ENCODE results near the gene EVA1A. TPM values are rescaled to one million over a fixed set of nuclear protein-coding genes. Genes with fewer than 3 reads are reported as not detected.

Gene EVA1A
- polyA plus RNA-seq, 3 donors = not detected

DNA sequence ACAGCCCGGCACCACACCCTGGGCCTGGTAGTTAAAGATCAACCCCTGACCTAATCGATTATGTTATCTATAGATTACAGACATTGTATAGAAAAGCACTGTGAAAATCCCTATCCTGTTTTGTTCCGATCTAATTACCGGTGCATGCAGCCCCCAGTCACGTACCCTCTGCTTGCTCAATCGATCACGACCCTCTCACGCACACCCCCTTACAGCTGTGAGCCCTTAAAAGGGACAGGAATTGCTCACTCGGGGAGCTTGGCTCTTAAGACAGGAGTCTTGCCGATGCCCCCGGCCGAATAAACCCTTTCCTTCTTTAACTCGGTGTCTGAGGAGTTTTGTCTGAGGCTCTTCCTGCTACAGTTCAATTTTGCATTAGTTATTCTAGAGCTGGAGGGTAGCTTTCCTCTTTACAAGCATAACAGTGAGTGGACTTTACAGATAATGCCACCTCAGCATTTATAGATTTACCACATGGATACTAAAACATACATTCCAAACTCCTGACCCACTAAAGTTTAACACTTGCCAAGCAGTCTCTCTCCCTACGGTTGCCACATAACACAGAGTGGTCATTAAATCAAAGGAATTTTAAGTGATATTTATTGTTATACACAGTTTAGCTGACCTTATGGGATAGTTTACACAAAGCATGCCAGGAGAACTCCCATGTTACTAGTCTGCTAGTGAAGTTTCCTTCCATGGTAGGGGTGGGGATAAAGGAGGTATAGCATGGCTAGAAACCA, 101.0 kb downstream of the EVA1A start:
- no peaks in the 10 kb centered on the region for H3K36me3 Mint-ChIP-seq
- no peaks in the 10 kb centered on the region for H3K4me1 Mint-ChIP-seq
- Histone ChIP-seq H3K4me3 (replicated peaks in 1 of 3; ENCODE audit: low read depth in 2 of 3, low read length in 3 of 3) (no peak overlapping the region), H3K4me1 (ENCODE audit: control insufficient read depth in 1 of 2, insufficient read depth in 2 of 2, low read length in 2 of 2) (no peaks in the 10 kb centered on the region), H4K20me1 (ENCODE audit: insufficient read depth, low read length) (no peaks in the 10 kb centered on the region), H3K36me3 (replicated peaks in 1 of 2; ENCODE audit: control insufficient read depth in 1 of 2, insufficient read depth in 2 of 2, low read length in 2 of 2) (no peaks in the 10 kb centered on the region), H3K9me3 (replicated peaks in 1 of 2; ENCODE audit: control insufficient read depth in 1 of 2, insufficient read depth in 1 of 2, low read length in 2 of 2) (no peaks in the 10 kb centered on the region), H3K4me2 (replicated peaks; ENCODE audit: extremely low read depth, low read length, poor library complexity, severe bottlenecking) (no peak overlapping the region), H2AFZ (ENCODE audit: insufficient read depth, low read depth, low read length, poor library complexity, severe bottlenecking) (no peak overlapping the region), H3K27me3 (ENCODE audit: control insufficient read depth in 2 of 2, insufficient read depth in 2 of 2, low read length in 2 of 2) (peaks cover 0 to 2% of the 10 kb centered on the region in 2 donors), H3K27ac (ENCODE audit: low read depth in 1 of 2, low read length in 2 of 2) (no peak overlapping the region), H3K79me2 (ENCODE audit: insufficient read depth, low read length) (no peaks in the 10 kb centered on the region), H3K9ac (ENCODE audit: insufficient read depth, low read length, poor library complexity, severe bottlenecking) (no peak overlapping the region)
- no peak for TF ChIP-seq CTCF (IDR thresholded peaks at IDR 0.05)
- DNase-seq = no peak
- peaks cover 5 to 13% (median 8%) of the 10 kb centered on the region in 3 donors for H3K27me3 Mint-ChIP-seq (ENCODE audit: low read depth in 3 of 3)
- no CpG with 5 or more reads among the region's 14 CpGs for whole genome bisulfite sequencing (ENCODE audit: insufficient coverage)
- no peak overlapping the region for H3K4me3 Mint-ChIP-seq
- H3K27ac Mint-ChIP-seq = no peak overlapping the region
- H3K9me3 Mint-ChIP-seq = peaks cover 0 to 1% (median 0%) of the 10 kb centered on the region in 7 donors
- intact Hi-C loops (cut with micrococcal nuclease) = no loop called here

GRCh38 chr2:75458201-75458600, 102.5 kb downstream of the EVA1A start:
- Histone ChIP-seq H3K9me3 (replicated peaks in 1 of 2; ENCODE audit: control insufficient read depth in 1 of 2, insufficient read depth in 1 of 2, low read length in 2 of 2) (no peaks in the 10 kb centered on the region), H4K20me1 (ENCODE audit: insufficient read depth, low read length) (no peaks in the 10 kb centered on the region), H3K4me3 (replicated peaks in 1 of 3; ENCODE audit: low read depth in 2 of 3, low read length in 3 of 3) (no peak overlapping the region), H3K27me3 (ENCODE audit: control insufficient read depth in 2 of 2, insufficient read depth in 2 of 2, low read length in 2 of 2) (peaks cover 0 to 2% of the 10 kb centered on the region in 2 donors), H2AFZ (ENCODE audit: insufficient read depth, low read depth, low read length, poor library complexity, severe bottlenecking) (no peak overlapping the region), H3K4me2 (replicated peaks; ENCODE audit: extremely low read depth, low read length, poor library complexity, severe bottlenecking) (no peak overlapping the region), H3K4me1 (ENCODE audit: control insufficient read depth in 1 of 2, insufficient read depth in 2 of 2, low read length in 2 of 2) (no peaks in the 10 kb centered on the region), H3K9ac (ENCODE audit: insufficient read depth, low read length, poor library complexity, severe bottlenecking) (no peak overlapping the region), H3K36me3 (replicated peaks in 1 of 2; ENCODE audit: control insufficient read depth in 1 of 2, insufficient read depth in 2 of 2, low read length in 2 of 2) (no peaks in the 10 kb centered on the region), H3K79me2 (ENCODE audit: insufficient read depth, low read length) (no peaks in the 10 kb centered on the region), H3K27ac (ENCODE audit: low read depth in 1 of 2, low read length in 2 of 2) (no peak overlapping the region)
- intact Hi-C loops (cut with micrococcal nuclease) = no loop called here
- DNase-seq = no peak
- H3K36me3 Mint-ChIP-seq = no peaks in the 10 kb centered on the region
- peaks cover 4 to 13% (median 5%) of the 10 kb centered on the region in 3 donors for H3K27me3 Mint-ChIP-seq (ENCODE audit: low read depth in 3 of 3)
- WGBS (ENCODE audit: insufficient coverage) = no CpG with 5 or more reads among the region's 1 CpG
- H3K9me3 Mint-ChIP-seq = peaks cover 0 to 1% (median 0%) of the 10 kb centered on the region in 7 donors
- no peaks in the 10 kb centered on the region for H3K4me1 Mint-ChIP-seq
- no peak for TF ChIP-seq CTCF (IDR thresholded peaks at IDR 0.05)
- no peak overlapping the region for H3K4me3 Mint-ChIP-seq
- H3K27ac Mint-ChIP-seq = no peak overlapping the region

Measured in CD14-positive monocyte (primary cell).